Measurements from ENCODE around the gene KLHL28.

Gene KLHL28

GRCh38 chr14:44960146-44960545 lies 1.6 kb downstream of the KLHL28 start:
- no peak for DNase-seq (ENCODE audit: low read depth)

GRCh38 chr14:44959538-44959937 lies 2.2 kb downstream of the KLHL28 start:
- no peak for DNase-seq (ENCODE audit: low read depth)

- no peak for DNase-seq (ENCODE audit: low read depth)
Measured at GRCh38 chr14:44956866-44957265, 4.9 kb downstream of the KLHL28 start.

GRCh38 chr14:44955528-44955927 lies 6.2 kb downstream of the KLHL28 start:
- DNase-seq (ENCODE audit: low read depth), result no peak

- no peak for DNase-seq (ENCODE audit: low read depth)
Measured at GRCh38 chr14:44954750-44955149, 7.0 kb downstream of the KLHL28 start.

DNA sequence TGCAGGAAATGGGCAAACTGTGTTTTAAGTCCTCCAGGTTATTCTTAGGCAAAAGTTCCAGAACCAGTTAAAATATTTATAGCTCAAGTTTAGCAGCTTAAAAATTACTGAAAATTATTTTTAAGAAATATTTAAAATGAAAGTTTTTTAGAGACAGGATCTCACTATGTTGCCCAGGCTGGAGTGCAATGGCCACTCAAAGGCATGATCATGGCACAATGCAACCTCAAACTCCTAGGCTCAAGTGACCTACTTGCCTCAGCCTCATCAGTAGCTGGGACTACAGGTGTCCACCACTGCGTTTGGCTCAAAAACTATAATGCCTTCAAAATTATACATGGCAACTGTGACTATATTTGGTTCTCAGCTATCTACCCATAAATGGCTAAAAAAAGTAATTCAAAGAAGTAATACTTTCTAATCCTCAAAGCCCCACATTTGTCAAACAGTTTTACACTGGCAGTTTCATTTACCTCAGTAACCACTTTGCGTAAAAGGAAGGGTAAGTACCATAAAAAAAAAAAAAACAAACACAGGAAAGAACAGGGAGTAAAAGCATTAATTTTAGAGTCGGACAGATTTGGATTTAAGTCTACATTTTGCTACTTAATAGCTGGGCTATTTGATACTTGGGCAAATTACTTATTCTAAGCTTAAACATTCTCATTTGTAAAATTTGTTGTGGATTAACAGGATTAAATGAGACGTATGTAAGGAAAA lies 9.2 kb downstream of the KLHL28 start:
- no peak for DNase-seq (ENCODE audit: low read depth)

DNA sequence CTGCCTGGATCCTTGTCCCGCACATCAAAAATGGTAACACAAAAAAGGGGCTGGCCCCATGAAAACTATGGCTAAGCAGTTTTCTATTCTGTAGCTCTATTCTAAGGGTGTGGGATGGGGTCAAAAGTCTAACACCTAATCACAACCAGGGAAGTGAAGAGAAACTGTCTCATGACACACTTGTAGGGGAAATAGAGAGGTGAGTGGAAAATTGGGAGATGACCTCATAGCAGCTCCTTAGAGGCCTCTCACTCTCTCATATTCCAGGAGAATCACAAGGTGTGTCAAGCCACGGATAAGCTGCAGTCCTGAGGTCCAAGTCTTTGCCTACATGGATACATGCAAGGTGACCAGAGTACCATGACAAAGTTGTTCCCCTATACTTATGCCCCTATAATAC lies 10.7 kb downstream of the KLHL28 start:
- no peak for DNase-seq (ENCODE audit: low read depth)

DNA sequence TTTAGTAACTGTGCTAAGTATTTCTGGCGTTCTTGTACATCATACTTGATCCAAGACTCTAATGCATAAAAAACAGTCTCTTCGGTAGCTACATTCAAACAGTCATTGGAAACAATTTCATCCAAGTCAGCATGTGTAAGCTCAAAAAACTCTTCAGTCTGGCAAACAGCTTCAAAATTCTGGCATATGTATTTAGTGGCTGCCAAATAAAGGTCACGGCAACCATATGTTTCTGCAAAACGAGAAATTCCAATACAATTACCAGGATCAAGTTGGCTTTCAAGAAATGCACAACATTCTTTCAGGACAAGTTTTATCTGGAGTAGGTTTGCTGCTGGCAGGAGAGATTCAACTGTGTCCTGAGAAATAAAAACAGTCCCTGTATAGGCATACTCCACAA lies 16.5 kb downstream of the KLHL28 start:
- no peak for DNase-seq (ENCODE audit: low read depth)

DNA sequence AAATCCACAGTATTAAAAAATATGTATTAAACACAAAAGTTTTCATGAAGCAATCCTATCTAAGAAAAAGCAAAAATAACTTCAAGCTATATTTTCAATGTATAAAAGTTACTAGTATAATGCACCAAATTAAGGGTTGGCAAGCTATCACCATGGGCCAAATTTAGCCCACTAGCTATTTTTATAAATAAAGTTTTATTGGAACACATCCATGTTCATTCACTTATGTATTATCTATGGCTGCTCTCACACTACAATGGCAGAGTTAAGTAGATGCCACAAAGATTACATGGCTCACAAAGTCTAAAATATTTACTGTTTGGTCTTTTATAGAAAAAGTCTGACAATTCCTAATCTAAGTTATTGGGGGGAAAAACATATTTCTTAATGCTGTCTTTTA lies 17.6 kb downstream of the KLHL28 start:
- no peak for DNase-seq (ENCODE audit: low read depth)

GRCh38 chr14:44942436-44942835 lies 19.3 kb downstream of the KLHL28 start:
- no peak for DNase-seq (ENCODE audit: low read depth)

GRCh38 chr14:44941591-44941990 lies 20.2 kb downstream of the KLHL28 start:
- no peak for DNase-seq (ENCODE audit: low read depth)

- no peak for DNase-seq (ENCODE audit: low read depth)
Measured at GRCh38 chr14:44940944-44941343, 20.8 kb downstream of the KLHL28 start.

- DNase-seq (ENCODE audit: low read depth), result no peak
Measured at GRCh38 chr14:44940211-44940610, 21.5 kb downstream of the KLHL28 start.

DNA sequence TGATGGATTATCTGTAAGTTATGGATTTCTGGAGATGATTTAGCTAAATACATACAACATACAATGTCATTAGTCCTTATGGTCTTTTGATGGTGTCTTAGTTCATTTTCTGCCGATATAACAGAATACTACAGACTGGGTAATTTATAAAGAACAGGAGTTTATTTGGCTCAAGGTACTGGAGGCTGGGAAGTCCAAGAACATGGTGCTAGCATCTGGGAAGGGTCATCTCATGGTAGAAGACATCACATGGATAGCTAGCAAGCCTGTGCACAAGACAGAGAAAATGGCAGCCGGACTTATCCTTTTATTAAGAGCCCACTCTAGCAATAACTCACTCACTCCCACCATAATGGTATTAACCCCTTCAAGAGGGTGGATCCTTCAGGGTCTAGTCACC lies 24.2 kb downstream of the KLHL28 start:
- no peak for DNase-seq (ENCODE audit: low read depth)

DNA sequence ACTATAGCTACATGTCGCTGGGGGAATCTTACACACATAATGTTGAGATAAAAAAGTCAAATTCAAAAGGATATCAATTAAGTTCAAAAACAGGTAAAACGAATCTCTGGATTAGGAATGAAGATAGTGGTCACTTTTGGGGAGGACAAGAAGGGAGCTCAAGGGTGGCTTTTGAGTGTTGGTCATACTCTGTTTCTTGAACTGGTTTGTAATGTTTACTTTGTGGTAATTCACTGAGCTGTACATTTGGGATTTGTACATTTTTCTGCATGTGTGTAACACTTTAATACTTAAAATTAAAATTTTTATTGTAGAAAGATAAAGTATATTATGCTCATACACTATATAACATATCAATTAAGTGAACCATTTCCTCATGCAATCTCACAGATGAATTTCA lies 26.6 kb downstream of the KLHL28 start:
- DNase-seq (ENCODE audit: low read depth), result no peak

DNA sequence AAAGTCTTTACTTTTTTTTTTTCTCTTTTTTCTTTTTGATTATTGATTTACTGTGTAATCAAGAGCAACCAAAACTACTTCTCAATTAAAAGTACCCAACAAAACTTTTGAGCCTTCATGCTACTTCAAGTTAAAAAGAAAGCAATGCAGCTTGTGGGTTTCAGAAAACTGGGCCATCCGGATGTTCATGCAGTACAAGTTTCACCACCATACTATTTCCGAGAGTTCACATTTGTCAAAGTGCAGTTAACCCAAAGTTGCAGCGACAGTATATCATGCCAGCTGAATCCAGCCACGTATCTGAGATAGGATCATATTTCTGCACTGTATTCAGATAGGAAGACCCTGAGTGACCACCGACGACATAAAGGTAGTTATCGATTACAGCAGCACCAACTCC lies 33.0 kb downstream of the KLHL28 start:
- DNase-seq (ENCODE audit: low read depth), result no peak

- no peak for DNase-seq (ENCODE audit: low read depth)
Measured at GRCh38 chr14:44914849-44915248, 46.9 kb downstream of the KLHL28 start.

- no peak for DNase-seq (ENCODE audit: low read depth)
Measured at GRCh38 chr14:44912041-44912869, 49.5 kb downstream of the KLHL28 start.

DNA sequence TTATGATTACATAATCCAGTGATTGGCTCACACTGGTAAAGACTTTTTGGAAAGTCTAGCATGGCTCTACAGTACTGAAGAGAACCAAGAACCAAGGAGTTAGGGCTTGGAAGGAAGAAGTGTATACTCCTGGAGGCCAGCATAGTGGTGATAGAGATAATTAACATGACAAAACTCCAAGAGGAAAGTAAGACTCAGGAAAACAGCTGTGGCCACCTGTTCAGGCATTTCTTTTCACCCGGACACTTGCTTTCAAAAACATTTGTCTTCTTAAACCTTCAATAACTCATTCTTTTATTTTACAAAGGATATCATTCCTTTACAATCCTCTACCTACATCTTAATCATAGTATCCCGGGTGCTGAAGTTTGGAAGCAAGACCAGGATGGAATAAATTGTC lies 50.9 kb downstream of the KLHL28 start:
- DNase-seq (ENCODE audit: low read depth), result no peak

GRCh38 chr14:44901696-44902095 lies 60.1 kb downstream of the KLHL28 start:
- no peak for DNase-seq (ENCODE audit: low read depth)

DNA sequence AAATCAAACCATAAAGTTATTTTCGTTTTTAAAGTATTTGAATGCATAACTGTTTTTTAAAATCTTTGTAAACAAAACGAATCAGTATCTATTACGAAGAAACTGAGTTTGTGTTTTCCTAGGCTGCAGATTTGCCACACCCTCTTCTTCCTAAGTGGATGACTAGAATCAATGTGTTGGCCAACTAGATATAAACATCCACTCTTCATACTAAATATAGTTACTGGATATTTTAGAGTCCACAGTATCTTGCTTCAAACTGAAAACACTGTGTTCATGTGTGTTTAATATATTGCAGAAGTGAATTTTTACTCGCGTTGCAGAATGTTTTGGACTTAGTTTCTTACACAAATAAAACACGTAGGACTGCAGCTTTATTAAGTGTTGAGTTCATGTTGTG lies 63.2 kb downstream of the KLHL28 start:
- DNase-seq (ENCODE audit: low read depth), result no peak

DNA sequence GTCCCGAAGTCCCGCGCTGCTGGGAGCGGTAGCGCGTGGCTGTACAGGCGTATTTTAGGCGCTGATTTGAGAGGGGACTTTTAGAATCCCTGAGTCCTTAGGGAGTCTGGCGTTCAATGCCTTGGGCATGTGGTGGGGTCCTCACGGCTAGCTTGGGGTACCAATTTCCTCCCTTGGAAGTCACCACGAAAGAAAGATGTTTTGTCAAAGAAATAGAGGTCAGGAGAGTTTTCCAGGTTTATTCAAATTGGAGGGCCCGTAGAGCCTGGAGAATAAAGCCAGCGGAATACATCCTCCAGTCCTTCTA lies 63.9 kb downstream of the KLHL28 start:
- no peak for DNase-seq (ENCODE audit: low read depth)

GRCh38 chr14:44897041-44897844 lies 64.5 kb downstream of the KLHL28 start:
- peak; percentile 98 for DNase-seq (ENCODE audit: low read depth)

Data from T follicular helper cell (primary cell).